22Rv1 (cell line): Measurements from ENCODE around the gene QKI.

Source experiments
- CTCF ChIP-seq: fragments of 450-650 bp; IDR thresholded peaks from 2 replicates; pipeline ENCODE4 v1.5.1; 2017; ENCODE audit warnings: mild to moderate bottlenecking
- ZFX ChIP-seq: fragments of 450-650 bp; IDR thresholded peaks from 2 replicates; pipeline ENCODE4 v1.6.1; 2017; ENCODE audit warnings: antibody characterized with exemption, borderline replicate concordance

DNA sequence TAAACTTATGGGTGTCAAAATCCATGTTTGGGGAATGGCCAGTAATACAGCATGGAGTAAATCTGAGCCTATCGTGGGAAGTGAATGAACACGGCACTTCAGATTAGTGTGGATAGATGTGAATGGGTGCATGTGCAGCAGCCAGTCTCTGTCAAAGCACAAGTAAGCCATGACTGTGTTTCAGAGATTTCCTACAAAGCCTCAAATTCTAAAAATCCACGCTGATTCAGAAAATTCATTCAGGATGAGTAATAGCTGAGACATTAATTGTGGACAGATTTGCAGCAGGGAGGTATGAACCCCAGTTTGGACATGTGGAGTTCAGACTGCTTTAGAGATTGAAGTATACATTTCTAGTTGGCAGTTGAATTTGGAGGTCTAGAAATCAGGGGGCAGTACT is 115.1 kb downstream of the QKI start:
- TF ChIP-seq CTCF (no peak), ZFX (no peak)
